NB4 (cell line): ENCODE measurements around the gene QARS1.

Experiments used
- DNase-seq: peaks from one replicate; pipeline ENCODE4 v3.0.0; 2010; ENCODE audit warnings: low read depth
- H3K4me3 ChIP-seq: one replicate; pipeline ENCODE4 v1.5.1; 2011; ENCODE audit warnings: mild to moderate bottlenecking, low read depth, low read length, moderate library complexity
- CTCF ChIP-seq: IDR thresholded peaks from one replicate; pipeline ENCODE4 v1.5.1; 2012; ENCODE audit warnings: low read depth, low read length
- MAX ChIP-seq: IDR thresholded peaks from 2 replicates; pipeline ENCODE4 v1.6.1; 2011; ENCODE audit warnings: low read depth, low read length
- MYC ChIP-seq: IDR thresholded peaks from 2 replicates; pipeline ENCODE4 v1.6.1; 2011; ENCODE audit warnings: low read depth, low read length
- POLR2A ChIP-seq: IDR thresholded peaks from 2 replicates; pipeline ENCODE4 v1.6.1; 2011; ENCODE audit warnings: mild to moderate bottlenecking; ENCODE audit not compliant: insufficient read length; ENCODE audit errors: extremely low read depth

Gene QARS1

GRCh38 chr3:49122451-49122850 lies 17.9 kb upstream of the QARS1 start:
- DNase-seq: peak; percentile 25
- H3K4me3 ChIP-seq: no peak overlapping the region
- TF ChIP-seq MYC: no peak
- TF ChIP-seq MAX: 0 out of 2 replicates have a peak, but pooled peaks have one; percentile 15
- TF ChIP-seq CTCF: no peak

GRCh38 chr3:49122022-49122421 lies 17.5 kb upstream of the QARS1 start:
- TF ChIP-seq MYC (no peak), CTCF (no peak), MAX (no peak), POLR2A (no peak)
- DNase-seq: no peak
- H3K4me3 ChIP-seq: no peak overlapping the region

GRCh38 chr3:49121132-49121736 lies 16.7 kb upstream of the QARS1 start:
- no peak for DNase-seq
- TF ChIP-seq MAX (no peak), POLR2A (no peak), CTCF (no peak), MYC (no peak)
- H3K4me3 ChIP-seq: peak overlapping the region; percentile 93

- peak within 1 kb of the TSS; percentile 93 for H3K4me3 ChIP-seq
- DNase-seq: peak; percentile 95
- TF ChIP-seq MAX (0 out of 2 replicates have a peak, but pooled peaks have one; percentile 26), CTCF (no peak), POLR2A (peak; percentile 87), MYC (peak; percentile 14)
These were observed 16.0 kb upstream of the QARS1 start, which contains the start of gene USP19 for GRCh38 chr3:49120438-49121131. Gene USP19 (minus strand): TSS chr3:49120823. CDS start chr3:49119145, 1,678 bp downstream.

- H3K4me3 ChIP-seq: peak overlapping the region; percentile 93
- TF ChIP-seq POLR2A (no peak), CTCF (no peak), MYC (no peak), MAX (no peak)
- peak; percentile 21 for DNase-seq
These were observed 15.5 kb upstream of the QARS1 start for GRCh38 chr3:49120096-49120437.
